HCT116 (cell line): Measurements from ENCODE around the gene SYT9. TPM values are rescaled to one million over a fixed set of nuclear protein-coding genes. Genes with fewer than 3 reads are reported as not detected.

Source experiments
- ATAC-seq: fragments of 200-7000 bp; cut with Tn5 transposase; 2 replicates; pipeline ENCODE4 v1.9.1; 2020; ENCODE audit warnings: mild to moderate bottlenecking, moderate library complexity
- BruUV-seq: library from RNA; stranded (reverse); fragments of 400-500 nt; replicated peaks from 2 replicates; lab custom pipeline; 2021; lab: Mats Ljungman, UMichigan
- CTCF ChIA-PET: fragments of 300-600 bp; sonication (Branson Sonifier 250); formaldehyde crosslinking; loops from one replicate; lab custom pipeline; 2021; ENCODE audit warnings: antibody characterized with exemption; lab: Charles Lee
- POLR2A ChIA-PET: fragments of 300-600, 350-600 bp; sonication (Branson Sonifier 250); formaldehyde crosslinking; loops from one replicate; lab custom pipeline; 2021; ENCODE audit warnings: antibody characterized with exemption; lab: Charles Lee
- RAD21 ChIA-PET, 2 experiments: fragments of 300-600 bp; sonication (Branson Sonifier 250); formaldehyde crosslinking; loops; one replicate each; lab custom pipeline; 2023; ENCODE audit warnings: low total read pairs in 2 of 2; ENCODE audit not compliant: uncharacterized antibody in 2 of 2, unreplicated experiment in 2 of 2, low non-redundant PET in 1 of 2; lab: Charles Lee
- DNase-seq: peaks from one replicate; pipeline ENCODE4 v3.0.0-alpha.2; 2010; ENCODE audit warnings: low read depth, low spot score
- H2AFZ ChIP-seq: fragments of 200-600 bp; shearing (Covaris generic), sonication (generic); 2 replicates; pipeline ENCODE4 v1.6.1; 2017; ENCODE audit warnings: low read depth, mixed run types, mixed read lengths, antibody characterized with exemption, low read length; ENCODE audit not compliant: poor library complexity, severe bottlenecking
- H3K27ac ChIP-seq: 2 replicates; pipeline ENCODE4 v1.5.1; 2012; ENCODE audit warnings: low read depth, low read length
- H3K27me3 ChIP-seq: fragments of 200-600 bp; sonication (generic); 2 replicates; pipeline ENCODE4 v1.6.1; 2016; ENCODE audit warnings: mixed run types, low read length, mixed read lengths; ENCODE audit not compliant: insufficient read depth
- H3K36me3 ChIP-seq, 2 experiments: fragments of 200-500 bp in 1 of 2; fragments of 200-600 bp in 1 of 2; sonication (Bioruptor generic) in 1 of 2; sonication (generic) in 1 of 2; 2 replicates each; pipeline versions ENCODE4 v1.5.1 to v1.6.1; 2014 to 2016; ENCODE audit warnings: low read length in 2 of 2, inconsistent platforms in 1 of 2, mixed read lengths in 1 of 2, mixed run types in 1 of 2; ENCODE audit not compliant: insufficient read depth in 2 of 2, control insufficient read depth in 1 of 2
- H3K4me1 ChIP-seq, 2 experiments: fragments of 200-600 bp in 1 of 2; sonication (generic) in 1 of 2; 2 replicates each; pipeline versions ENCODE4 v1.5.1 to v1.6.1; 2012 to 2017; ENCODE audit warnings: low read length in 2 of 2, inconsistent platforms in 1 of 2, mild to moderate bottlenecking in 1 of 2, mixed read lengths in 1 of 2, mixed run types in 1 of 2, moderate library complexity in 1 of 2; ENCODE audit not compliant: insufficient read depth in 2 of 2, control insufficient read depth in 1 of 2
- H3K4me2 ChIP-seq: fragments of 200-600 bp; sonication (generic); 2 replicates; pipeline ENCODE4 v1.6.1; 2017; ENCODE audit warnings: mixed run types, low read length, mixed read lengths
- H3K4me3 ChIP-seq, 2 experiments: fragments of 200-600 bp in 1 of 2; sonication (generic) in 1 of 2; replicated peaks in 1 of 2; 2 replicates each; pipeline ENCODE4 v1.5.1; 2011 to 2016; ENCODE audit warnings: low read length in 2 of 2, control low read depth in 1 of 2, low read depth in 1 of 2, mild to moderate bottlenecking in 1 of 2, mixed read lengths in 1 of 2, mixed run types in 1 of 2
- H3K79me2 ChIP-seq: fragments of 200-600 bp; sonication (generic); 2 replicates; pipeline ENCODE4 v1.6.1; 2017; ENCODE audit warnings: mild to moderate bottlenecking, mixed run types, low read length, moderate library complexity, mixed read lengths; ENCODE audit not compliant: insufficient read depth
- H3K9ac ChIP-seq: fragments of 200-600 bp; sonication (generic); 2 replicates; pipeline ENCODE4 v1.6.1; 2016; ENCODE audit warnings: low read length, mixed read lengths
- H3K9me2 ChIP-seq: fragments of 200-600 bp; sonication (generic), shearing (Covaris generic); 2 replicates; pipeline ENCODE4 v1.6.1; 2017; ENCODE audit warnings: mixed run types, mild to moderate bottlenecking, moderate library complexity; ENCODE audit not compliant: insufficient read depth
- H3K9me3 ChIP-seq, 2 experiments: fragments of 200-500 bp in 1 of 2; fragments of 200-600 bp in 1 of 2; sonication (Bioruptor generic) in 1 of 2; sonication (generic) in 1 of 2; 2 replicates each; pipeline ENCODE4 v1.6.1; 2014 to 2017; ENCODE audit warnings: low read length in 2 of 2, mixed read lengths in 2 of 2, inconsistent platforms in 1 of 2, low read depth in 1 of 2, mild to moderate bottlenecking in 1 of 2, mixed run types in 1 of 2, moderate library complexity in 1 of 2; ENCODE audit not compliant: control insufficient read depth in 1 of 2, insufficient read depth in 1 of 2
- H4K20me1 ChIP-seq: fragments of 200-600 bp; sonication (generic), shearing (Covaris generic); 2 replicates; pipeline ENCODE4 v1.6.1; 2017; ENCODE audit warnings: mixed run types, mild to moderate bottlenecking, moderate library complexity; ENCODE audit not compliant: insufficient read depth
- CBX3 ChIP-seq: IDR thresholded peaks from 2 replicates; pipeline ENCODE4 v1.6.1; 2012; ENCODE audit warnings: low read depth
- CEBPB ChIP-seq: IDR thresholded peaks from 2 replicates; pipeline ENCODE4 v1.6.1; 2012; ENCODE audit warnings: low read depth
- EGR1 ChIP-seq: IDR thresholded peaks from 2 replicates; pipeline ENCODE4 v1.6.1; 2012; ENCODE audit warnings: low read depth
- ELF1 ChIP-seq: IDR thresholded peaks from 2 replicates; pipeline ENCODE4 v1.6.1; 2012; ENCODE audit warnings: low read depth, borderline replicate concordance
- EZH2 ChIP-seq: fragments of 200-600 bp; sonication (generic); IDR thresholded peaks from 2 replicates; pipeline ENCODE4 v1.6.1; 2017; ENCODE audit warnings: antibody characterized with exemption, mixed run types
- FOSL1 ChIP-seq: IDR thresholded peaks from 2 replicates; pipeline ENCODE4 v1.6.1; 2012; ENCODE audit warnings: low read depth
- JUND ChIP-seq: IDR thresholded peaks from 2 replicates; pipeline ENCODE4 v1.6.1; 2012
- POLR2A ChIP-seq: IDR thresholded peaks from 2 replicates; pipeline ENCODE4 v1.7.0; 2011; ENCODE audit warnings: borderline replicate concordance; ENCODE audit not compliant: insufficient read depth, insufficient read length; ENCODE audit errors: extremely low read depth
- POLR2AphosphoS5 ChIP-seq: IDR thresholded peaks from 2 replicates; pipeline ENCODE4 v1.6.1; 2011; ENCODE audit warnings: mild to moderate bottlenecking, low read depth, low read length, moderate library complexity
- SIN3A ChIP-seq: IDR thresholded peaks from 2 replicates; pipeline ENCODE4 v1.6.1; 2012; ENCODE audit warnings: low read depth
- SP1 ChIP-seq: IDR thresholded peaks from 2 replicates; pipeline ENCODE4 v1.6.1; 2012; ENCODE audit warnings: low read depth
- TCF7L2 ChIP-seq: IDR thresholded peaks from 2 replicates; pipeline ENCODE4 v1.7.0; 2011; ENCODE audit warnings: borderline replicate concordance, inconsistent platforms; ENCODE audit not compliant: insufficient read depth, insufficient read length; ENCODE audit errors: extremely low read depth
- YY1 ChIP-seq: IDR thresholded peaks from 2 replicates; pipeline ENCODE4 v1.6.1; 2011; ENCODE audit warnings: low read length, low read depth, moderate library complexity, mild to moderate bottlenecking; ENCODE audit not compliant: insufficient replicate concordance; ENCODE audit errors: extremely low read depth
- ZFX ChIP-seq: fragments of 450-650 bp; IDR thresholded peaks from 2 replicates; pipeline ENCODE4 v1.6.1; 2017
- ZNF274 ChIP-seq: fragments of 200-500 bp; sonication (Bioruptor generic); IDR thresholded peaks from 2 replicates; pipeline ENCODE4 v1.6.1; 2014; ENCODE audit warnings: mild to moderate bottlenecking, low read depth, low read length, inconsistent platforms
- intact Hi-C: fragments of 100-400 bp; cut with micrococcal nuclease; formaldehyde crosslinking; loops from 2 replicates; pipeline ENCODE4 v1.10.0; 2022
- total RNA-seq: library from RNA; stranded (reverse); gene quantifications from one replicate; pipeline ENCODE4 v1.2.1, GENCODE V29; 2021; ENCODE audit not compliant: unreplicated experiment
- TF ChIP-seq, protein P1 (sequence below): IDR thresholded peaks from 2 replicates; pipeline ENCODE4 v1.6.1; 2012
- TF ChIP-seq, protein P2 (sequence below): IDR thresholded peaks from 2 replicates; pipeline ENCODE4 v1.6.1; 2011; ENCODE audit warnings: mild to moderate bottlenecking, low read length, moderate library complexity; ENCODE audit not compliant: insufficient replicate concordance; ENCODE audit errors: extremely low read depth
- TF ChIP-seq, protein P3 (sequence below), 3 experiments: fragments of 200-600 bp in 1 of 3; sonication (generic) in 1 of 3; IDR thresholded peaks in 2 of 3; conservative IDR thresholded peaks in 1 of 3; 2 replicates each; pipeline ENCODE4 v1.5.1; 2012 to 2017; ENCODE audit warnings: low read depth in 2 of 3, low read length in 2 of 3, antibody characterized with exemption in 1 of 3, borderline replicate concordance in 1 of 3, control low read depth in 1 of 3, mild to moderate bottlenecking in 1 of 3, mixed read lengths in 1 of 3, mixed run types in 1 of 3, moderate library complexity in 1 of 3; ENCODE audit not compliant: insufficient read depth in 1 of 3

SYT9 gene
- total RNA-seq, 1 experiment from 2014 or later = not detected

DNA sequence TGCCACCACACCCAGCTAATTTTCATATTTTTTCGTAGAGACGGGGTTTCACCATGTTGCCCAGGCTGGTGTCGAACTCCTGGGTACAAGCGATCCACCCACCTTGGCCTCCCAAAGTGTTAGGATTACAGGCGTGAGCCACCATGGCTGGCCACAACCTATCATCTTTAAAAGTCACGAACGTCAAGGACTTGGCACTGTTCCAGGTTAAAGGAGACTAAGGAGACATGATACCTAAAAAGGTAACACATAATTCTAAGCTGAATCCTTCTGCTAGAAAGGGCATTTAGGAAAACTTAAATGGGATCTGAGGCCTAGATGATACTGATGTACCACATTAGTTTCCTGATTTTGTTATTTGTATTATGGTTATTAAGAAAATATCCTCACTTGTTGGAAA is 43.3 kb upstream of the SYT9 start:
- POLR2A ChIA-PET = no interaction called here
- RAD21 ChIA-PET = no interaction called here
- TF ChIP-seq EZH2 = no peak
- TF ChIP-seq TCF7L2 = no peak
- H3K79me2 ChIP-seq = no peaks in the 10 kb centered on the region
- no TSS peak for BruUV-seq
- no peaks in the 10 kb centered on the region for H3K9me2 ChIP-seq
- no peaks in the 10 kb centered on the region for H3K36me3 ChIP-seq
- H3K9me3 ChIP-seq = no peaks in the 10 kb centered on the region
- ATAC-seq = no peak
- DNase-seq = no peak
- H3K4me1 ChIP-seq = no peaks in the 10 kb centered on the region
- intact Hi-C loops = no loop called here
- H3K27me3 ChIP-seq = peaks cover 29% of the 10 kb centered on the region; the same call in 1 of the 2 replicates
- CTCF ChIA-PET = no interaction called here
- H3K4me3 ChIP-seq = no peak overlapping the region
- no peak overlapping the region for H3K4me2 ChIP-seq
- H4K20me1 ChIP-seq = no peaks in the 10 kb centered on the region
- no peak overlapping the region for H2AFZ ChIP-seq
- no peak overlapping the region for H3K9ac ChIP-seq
- no peak overlapping the region for H3K27ac ChIP-seq

DNA sequence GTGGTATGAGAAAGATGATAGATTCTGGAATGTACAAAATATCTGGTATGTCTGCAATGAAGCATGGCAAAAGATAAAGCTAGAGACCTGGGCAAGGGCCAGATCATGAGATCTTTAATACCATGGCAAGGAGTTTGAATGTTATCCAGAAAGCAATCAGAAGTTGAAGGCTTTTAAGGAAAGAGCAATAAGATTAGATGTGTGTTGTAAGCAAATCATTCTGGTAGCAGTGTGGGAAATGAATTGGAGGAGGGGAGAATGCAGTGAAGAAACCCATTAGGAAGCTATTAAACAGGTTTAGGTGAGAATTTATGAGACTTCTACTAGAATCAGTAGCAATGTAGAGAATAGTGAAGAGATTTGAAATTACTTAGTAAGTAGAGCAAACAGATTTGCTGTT is 32.2 kb upstream of the SYT9 start:
- ChIA-PET RAD21 (no interaction called here), CTCF (no interaction called here)
- no peak overlapping the region for H3K4me2 ChIP-seq

More for the DNA sequence above, 32.2 kb upstream of the SYT9 start:
- Histone ChIP-seq H3K27ac (no peak overlapping the region), H3K79me2 (no peaks in the 10 kb centered on the region), H2AFZ (no peak overlapping the region), H3K9me3 (no peaks in the 10 kb centered on the region), H4K20me1 (no peaks in the 10 kb centered on the region), H3K4me3 (no peak overlapping the region), H3K27me3 (peaks cover 37% of the 10 kb centered on the region), H3K36me3 (no peaks in the 10 kb centered on the region), H3K9ac (no peak overlapping the region), H3K4me1 (no peaks in the 10 kb centered on the region), H3K9me2 (no peaks in the 10 kb centered on the region)
- BruUV-seq = no TSS peak
- TF ChIP-seq, protein P1, sequence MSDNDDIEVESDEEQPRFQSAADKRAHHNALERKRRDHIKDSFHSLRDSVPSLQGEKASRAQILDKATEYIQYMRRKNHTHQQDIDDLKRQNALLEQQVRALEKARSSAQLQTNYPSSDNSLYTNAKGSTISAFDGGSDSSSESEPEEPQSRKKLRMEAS = no peak
- no peak for TF ChIP-seq TCF7L2
- no peak for TF ChIP-seq JUND
- TF ChIP-seq, protein P2, sequence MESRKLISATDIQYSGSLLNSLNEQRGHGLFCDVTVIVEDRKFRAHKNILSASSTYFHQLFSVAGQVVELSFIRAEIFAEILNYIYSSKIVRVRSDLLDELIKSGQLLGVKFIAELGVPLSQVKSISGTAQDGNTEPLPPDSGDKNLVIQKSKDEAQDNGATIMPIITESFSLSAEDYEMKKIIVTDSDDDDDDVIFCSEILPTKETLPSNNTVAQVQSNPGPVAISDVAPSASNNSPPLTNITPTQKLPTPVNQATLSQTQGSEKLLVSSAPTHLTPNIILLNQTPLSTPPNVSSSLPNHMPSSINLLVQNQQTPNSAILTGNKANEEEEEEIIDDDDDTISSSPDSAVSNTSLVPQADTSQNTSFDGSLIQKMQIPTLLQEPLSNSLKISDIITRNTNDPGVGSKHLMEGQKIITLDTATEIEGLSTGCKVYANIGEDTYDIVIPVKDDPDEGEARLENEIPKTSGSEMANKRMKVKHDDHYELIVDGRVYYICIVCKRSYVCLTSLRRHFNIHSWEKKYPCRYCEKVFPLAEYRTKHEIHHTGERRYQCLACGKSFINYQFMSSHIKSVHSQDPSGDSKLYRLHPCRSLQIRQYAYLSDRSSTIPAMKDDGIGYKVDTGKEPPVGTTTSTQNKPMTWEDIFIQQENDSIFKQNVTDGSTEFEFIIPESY = no peak
- TF ChIP-seq EGR1 = no peak
- no peak for TF ChIP-seq SP1
- no peak for TF ChIP-seq SIN3A
- TF ChIP-seq ZFX = no peak
- TF ChIP-seq ZNF274 = no peak
- no peak for TF ChIP-seq CEBPB
- TF ChIP-seq, protein P3, sequence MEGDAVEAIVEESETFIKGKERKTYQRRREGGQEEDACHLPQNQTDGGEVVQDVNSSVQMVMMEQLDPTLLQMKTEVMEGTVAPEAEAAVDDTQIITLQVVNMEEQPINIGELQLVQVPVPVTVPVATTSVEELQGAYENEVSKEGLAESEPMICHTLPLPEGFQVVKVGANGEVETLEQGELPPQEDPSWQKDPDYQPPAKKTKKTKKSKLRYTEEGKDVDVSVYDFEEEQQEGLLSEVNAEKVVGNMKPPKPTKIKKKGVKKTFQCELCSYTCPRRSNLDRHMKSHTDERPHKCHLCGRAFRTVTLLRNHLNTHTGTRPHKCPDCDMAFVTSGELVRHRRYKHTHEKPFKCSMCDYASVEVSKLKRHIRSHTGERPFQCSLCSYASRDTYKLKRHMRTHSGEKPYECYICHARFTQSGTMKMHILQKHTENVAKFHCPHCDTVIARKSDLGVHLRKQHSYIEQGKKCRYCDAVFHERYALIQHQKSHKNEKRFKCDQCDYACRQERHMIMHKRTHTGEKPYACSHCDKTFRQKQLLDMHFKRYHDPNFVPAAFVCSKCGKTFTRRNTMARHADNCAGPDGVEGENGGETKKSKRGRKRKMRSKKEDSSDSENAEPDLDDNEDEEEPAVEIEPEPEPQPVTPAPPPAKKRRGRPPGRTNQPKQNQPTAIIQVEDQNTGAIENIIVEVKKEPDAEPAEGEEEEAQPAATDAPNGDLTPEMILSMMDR (IDR thresholded peaks at IDR 0.05 in 2 of 3, conservative IDR thresholded peaks at IDR 0.05 in 1 of 3; ENCODE audit: borderline replicate concordance in 1 of 3, insufficient read depth in 1 of 3, low read depth in 2 of 3, low read length in 2 of 3) = no peak
- TF ChIP-seq FOSL1 = no peak
- no peak for TF ChIP-seq POLR2AphosphoS5
- no peak for TF ChIP-seq CBX3
- TF ChIP-seq ELF1 = no peak
- no peak for TF ChIP-seq YY1
- no peak for TF ChIP-seq POLR2A
- DNase-seq = no peak
- ATAC-seq = no peak
- intact Hi-C loops = no loop called here
- POLR2A ChIA-PET = no interaction called here
